SK-N-MC (cell line): ENCODE measurements around the gene TSC2.
"Not testable (repeated sequence)": the region's sequence is repeated elsewhere in the genome, so short reads cannot be mapped to it uniquely, and the experiment has no call there.

Experiments
- EZH2 ChIP-seq: fragments of 200-600 bp; sonication (generic); IDR thresholded peaks from one replicate; pipeline ENCODE4 v1.6.1; 2017; ENCODE audit warnings: antibody characterized with exemption
- POLR2AphosphoS5 ChIP-seq: IDR thresholded peaks from 2 replicates; pipeline ENCODE4 v1.6.1; 2012; ENCODE audit warnings: mild to moderate bottlenecking, low read depth, low read length, borderline replicate concordance

DNA sequence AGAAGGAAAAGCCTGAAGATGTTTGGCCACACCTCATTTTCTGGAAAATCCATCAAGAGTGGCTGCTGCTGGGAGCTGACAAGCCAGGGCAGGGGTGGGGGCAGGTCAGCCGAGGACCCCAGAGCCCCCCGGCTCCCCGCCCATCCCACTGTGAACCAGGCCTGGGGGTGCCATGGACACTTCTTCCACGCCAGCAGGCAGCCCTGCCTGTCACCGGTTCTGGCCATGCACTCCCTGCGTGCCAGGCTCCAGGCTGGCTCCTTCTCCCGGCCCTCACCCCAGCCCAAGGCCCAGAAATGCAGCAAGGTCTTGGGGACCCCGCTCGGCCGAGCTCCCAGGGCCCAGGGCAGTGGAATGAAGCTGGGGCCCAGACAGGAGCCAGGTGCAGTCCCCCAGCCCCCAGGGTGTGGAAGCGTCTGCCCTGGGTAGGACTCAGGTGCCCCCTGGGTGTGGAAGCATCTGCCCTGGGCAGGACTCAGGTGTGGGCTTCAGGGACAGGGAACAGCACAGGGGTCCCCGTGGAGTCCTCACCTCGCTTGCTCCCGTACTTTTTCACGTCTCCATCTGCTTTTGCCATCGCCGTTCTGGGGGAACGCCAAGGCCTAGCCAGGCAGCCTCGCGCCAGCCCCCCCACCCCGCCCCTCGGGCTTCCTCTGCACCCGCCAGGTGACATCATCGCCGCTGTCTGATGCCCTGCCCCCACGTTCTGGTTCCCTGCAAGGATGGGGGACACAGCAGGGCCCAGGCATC lies 75.3 kb downstream of the TSC2 start:
- not testable (repeated sequence) for TF ChIP-seq EZH2, POLR2AphosphoS5
